HG03108 (cell line): ENCODE data around the gene BEND4.

ENCODE experiments used
- ATAC-seq: cut with Tn5 transposase; IDR thresholded peaks from one replicate; pipeline ENCODE4 v1.9.1; 2021; ENCODE audit warnings: moderate library complexity; ENCODE audit not compliant: unreplicated experiment

The BEND4 gene

GRCh38 chr4:42112846-42113245 lies 39.6 kb downstream of the BEND4 start:
- no peak for ATAC-seq

GRCh38 chr4:42104521-42104920 lies 47.9 kb downstream of the BEND4 start:
- ATAC-seq: no peak

GRCh38 chr4:42101446-42101975 lies 50.9 kb downstream of the BEND4 start:
- no peak for ATAC-seq

GRCh38 chr4:42088386-42088785 lies 64.1 kb downstream of the BEND4 start:
- ATAC-seq: no peak

GRCh38 chr4:42083816-42084215 lies 68.6 kb downstream of the BEND4 start:
- no peak for ATAC-seq

GRCh38 chr4:42080306-42080705 lies 72.1 kb downstream of the BEND4 start:
- ATAC-seq: no peak

- peak; percentile 82 for ATAC-seq
These were observed 74.2 kb downstream of the BEND4 start for GRCh38 chr4:42078184-42078801.

GRCh38 chr4:42074294-42074693 lies 78.2 kb downstream of the BEND4 start:
- no peak for ATAC-seq

- ATAC-seq: no peak
These were observed 82.0 kb downstream of the BEND4 start for GRCh38 chr4:42070463-42070862.

GRCh38 chr4:42067264-42067663 lies 85.2 kb downstream of the BEND4 start:
- ATAC-seq: no peak

- ATAC-seq: no peak
These were observed 86.1 kb downstream of the BEND4 start for GRCh38 chr4:42066402-42066801.
